Fibroblast of villous mesenchyme (primary cell): Measurements from ENCODE around the gene OVCA2. TPM values are rescaled to one million over a fixed set of nuclear protein-coding genes. Genes with fewer than 3 reads are reported as not detected.

ENCODE experiments used
- DNase-seq: peaks from one replicate; pipeline ENCODE4 v3.0.0-alpha.2; 2010; ENCODE audit warnings: low read depth
- H3K4me3 ChIP-seq: 2 replicates; pipeline ENCODE4 v1.5.1; 2011; ENCODE audit warnings: low read depth, mild to moderate bottlenecking, low read length
- total RNA-seq: library from RNA; depleted of rRNA; stranded (reverse); fragments of >200 nt; gene quantifications from 2 replicates; pipeline ENCODE4 v1.2.3, GENCODE V29; 2012
- TF ChIP-seq, protein P1 (sequence below): IDR thresholded peaks from 2 replicates; pipeline ENCODE4 v1.5.1; 2012; ENCODE audit warnings: low read depth, mild to moderate bottlenecking, low read length; ENCODE audit not compliant: insufficient read depth

The OVCA2 gene
- total RNA-seq, 1 donor: 48.4 TPM

DNA sequence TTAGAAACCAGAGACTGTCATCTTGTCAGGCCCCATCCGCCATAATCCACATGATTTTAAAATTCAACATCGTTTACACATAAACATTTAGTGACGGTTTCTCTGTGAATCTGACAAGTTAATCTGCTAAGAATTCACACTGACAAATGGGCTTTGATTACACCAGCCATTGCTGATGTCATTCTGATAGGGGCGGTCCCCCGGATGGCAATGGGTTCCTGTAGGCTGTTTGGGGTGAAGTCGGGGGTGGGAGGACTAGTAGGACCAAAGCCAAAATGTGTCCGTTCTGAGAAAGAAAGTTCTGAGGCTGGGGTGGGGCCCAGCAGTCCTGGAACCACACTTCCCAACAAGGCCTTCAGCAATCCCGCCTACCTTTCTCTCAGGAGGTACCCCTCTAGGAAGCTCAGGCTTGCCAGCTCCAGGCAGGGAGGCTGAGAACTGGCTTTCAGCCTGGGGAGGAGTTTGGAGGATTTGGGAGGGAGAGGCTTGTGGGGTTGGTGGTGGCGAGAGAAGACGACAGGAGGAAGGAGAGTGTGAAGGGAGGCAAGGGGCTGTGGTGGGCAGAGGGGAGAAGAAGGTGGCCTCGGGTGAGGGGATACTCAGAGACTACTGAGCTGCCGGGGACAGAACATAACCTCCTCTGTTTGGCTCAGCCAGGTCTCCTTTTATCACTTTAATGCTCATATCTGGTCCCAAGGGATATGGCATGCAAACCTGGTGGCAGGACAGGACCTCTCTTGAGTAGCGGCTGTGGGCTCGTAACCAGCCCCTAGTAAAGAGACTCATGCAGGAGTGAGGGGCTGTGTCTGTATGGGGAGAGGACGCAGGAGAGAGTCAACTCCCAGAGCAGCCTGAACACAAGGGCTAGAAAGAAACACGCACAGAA lies 21.7 kb downstream of the OVCA2 start:
- TF ChIP-seq, protein P1, sequence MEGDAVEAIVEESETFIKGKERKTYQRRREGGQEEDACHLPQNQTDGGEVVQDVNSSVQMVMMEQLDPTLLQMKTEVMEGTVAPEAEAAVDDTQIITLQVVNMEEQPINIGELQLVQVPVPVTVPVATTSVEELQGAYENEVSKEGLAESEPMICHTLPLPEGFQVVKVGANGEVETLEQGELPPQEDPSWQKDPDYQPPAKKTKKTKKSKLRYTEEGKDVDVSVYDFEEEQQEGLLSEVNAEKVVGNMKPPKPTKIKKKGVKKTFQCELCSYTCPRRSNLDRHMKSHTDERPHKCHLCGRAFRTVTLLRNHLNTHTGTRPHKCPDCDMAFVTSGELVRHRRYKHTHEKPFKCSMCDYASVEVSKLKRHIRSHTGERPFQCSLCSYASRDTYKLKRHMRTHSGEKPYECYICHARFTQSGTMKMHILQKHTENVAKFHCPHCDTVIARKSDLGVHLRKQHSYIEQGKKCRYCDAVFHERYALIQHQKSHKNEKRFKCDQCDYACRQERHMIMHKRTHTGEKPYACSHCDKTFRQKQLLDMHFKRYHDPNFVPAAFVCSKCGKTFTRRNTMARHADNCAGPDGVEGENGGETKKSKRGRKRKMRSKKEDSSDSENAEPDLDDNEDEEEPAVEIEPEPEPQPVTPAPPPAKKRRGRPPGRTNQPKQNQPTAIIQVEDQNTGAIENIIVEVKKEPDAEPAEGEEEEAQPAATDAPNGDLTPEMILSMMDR: no peak
- peak; percentile 94 for DNase-seq
- H3K4me3 ChIP-seq: no peak overlapping the region

DNA sequence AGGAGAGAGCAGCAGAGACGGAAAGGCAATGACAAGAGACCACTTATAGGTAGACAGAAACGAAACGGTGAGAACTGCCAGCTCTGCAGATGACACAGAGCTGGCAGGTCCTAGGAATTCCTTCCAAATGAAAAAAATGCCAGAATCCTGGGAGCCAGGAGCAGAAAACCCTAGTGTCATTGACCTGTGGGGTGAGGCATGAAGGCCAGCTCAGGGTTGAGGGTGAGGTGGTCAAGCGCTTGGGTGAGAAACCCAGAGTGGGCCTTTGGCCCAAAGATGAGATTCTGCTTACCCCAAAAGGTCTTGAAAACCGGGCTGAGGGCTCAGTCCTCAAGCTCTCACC lies 22.3 kb downstream of the OVCA2 start:
- peak; percentile 24 for DNase-seq
- H3K4me3 ChIP-seq: no peak overlapping the region
- TF ChIP-seq, protein P1: no peak

DNA sequence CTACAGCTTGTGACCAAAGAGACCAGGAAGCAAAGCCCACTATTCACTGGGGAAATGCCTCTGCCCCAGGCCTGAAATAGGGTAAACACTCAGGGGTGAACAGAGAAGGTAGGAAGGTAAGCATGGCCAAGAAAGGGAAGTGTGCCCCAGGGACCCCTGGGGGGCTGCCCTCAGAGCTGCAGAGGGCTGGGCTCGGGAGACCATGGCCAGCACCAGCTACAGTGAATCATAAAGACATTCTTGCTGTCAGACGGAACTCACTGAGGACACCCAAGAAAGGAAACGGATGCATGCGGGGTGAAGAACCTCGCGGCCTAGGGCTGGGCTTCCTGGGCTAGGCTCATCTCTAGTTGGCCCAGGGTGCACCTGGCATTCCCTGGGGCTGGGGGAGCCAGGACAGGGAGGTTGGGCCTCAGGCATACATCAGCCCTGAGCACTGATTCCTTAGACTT lies 22.7 kb downstream of the OVCA2 start:
- TF ChIP-seq, protein P1: no peak
- peak; percentile 35 for DNase-seq
- no peak overlapping the region for H3K4me3 ChIP-seq

DNA sequence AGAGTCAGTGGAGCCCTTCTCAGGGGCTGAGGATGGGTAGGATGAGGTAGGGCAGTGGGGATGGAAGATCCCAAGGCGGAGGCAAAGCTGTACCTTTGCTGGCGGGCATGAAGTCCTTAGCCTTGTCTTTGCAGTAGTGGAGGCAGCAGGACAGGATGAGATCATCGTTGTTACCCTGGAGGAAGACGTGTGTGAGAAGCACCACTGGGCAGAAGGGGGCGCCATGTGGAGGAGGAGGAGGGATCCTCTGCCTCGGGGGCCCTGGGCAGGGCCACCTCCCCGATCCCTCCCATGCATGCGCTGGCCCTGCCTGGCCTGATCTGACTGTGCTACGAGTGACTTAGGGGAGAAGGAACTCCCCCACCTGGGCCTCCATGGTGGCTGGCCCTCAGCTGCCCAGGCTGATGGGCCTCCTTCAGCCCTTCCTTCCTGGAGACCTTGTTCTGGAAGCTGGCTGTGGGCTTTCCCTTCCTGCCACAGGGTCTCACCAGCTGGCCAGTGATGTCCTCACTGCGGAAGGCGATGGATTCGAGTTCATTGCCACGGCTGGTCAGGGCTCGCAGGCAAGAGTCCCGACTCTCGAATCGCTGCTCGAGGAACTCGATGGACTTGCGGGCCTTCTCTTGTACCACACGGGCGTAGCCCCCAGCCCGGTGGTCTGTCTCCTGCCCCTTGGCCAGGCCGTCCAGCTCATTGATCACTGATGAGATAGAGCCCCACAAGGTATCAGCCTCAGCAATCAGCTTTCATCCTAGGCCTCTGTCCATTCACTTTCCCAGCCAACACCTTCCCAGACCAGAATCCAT lies 23.4 kb downstream of the OVCA2 start:
- DNase-seq: peak; percentile 83
- H3K4me3 ChIP-seq: no peak overlapping the region

DNA sequence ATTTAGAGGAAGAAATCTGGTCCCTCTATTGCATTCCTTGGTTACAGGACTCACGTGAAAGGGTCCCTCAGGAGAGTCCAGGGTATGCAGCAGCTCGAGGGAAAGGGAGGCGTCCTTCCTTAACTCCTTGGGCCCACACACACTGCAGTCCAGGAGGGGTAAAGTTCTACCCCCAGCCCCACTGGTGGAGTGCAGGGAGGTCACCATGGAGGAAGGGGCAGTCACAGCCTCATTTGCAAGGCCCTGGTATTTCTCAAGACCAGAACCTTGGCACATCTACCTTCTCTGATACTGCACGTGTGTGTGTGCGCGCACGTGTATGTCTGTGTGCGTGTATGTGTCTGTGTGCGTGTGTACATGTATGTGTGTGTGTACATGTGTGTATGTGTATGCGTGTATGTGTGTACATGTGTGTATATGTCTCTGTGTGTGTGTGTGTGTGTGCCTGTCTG lies 24.2 kb downstream of the OVCA2 start:
- DNase-seq: no peak
- TF ChIP-seq, protein P1: no peak
- H3K4me3 ChIP-seq: no peak overlapping the region

More for the DNA sequence above, 23.4 kb downstream of the OVCA2 start:
- TF ChIP-seq, protein P1: peak; percentile 44

DNA sequence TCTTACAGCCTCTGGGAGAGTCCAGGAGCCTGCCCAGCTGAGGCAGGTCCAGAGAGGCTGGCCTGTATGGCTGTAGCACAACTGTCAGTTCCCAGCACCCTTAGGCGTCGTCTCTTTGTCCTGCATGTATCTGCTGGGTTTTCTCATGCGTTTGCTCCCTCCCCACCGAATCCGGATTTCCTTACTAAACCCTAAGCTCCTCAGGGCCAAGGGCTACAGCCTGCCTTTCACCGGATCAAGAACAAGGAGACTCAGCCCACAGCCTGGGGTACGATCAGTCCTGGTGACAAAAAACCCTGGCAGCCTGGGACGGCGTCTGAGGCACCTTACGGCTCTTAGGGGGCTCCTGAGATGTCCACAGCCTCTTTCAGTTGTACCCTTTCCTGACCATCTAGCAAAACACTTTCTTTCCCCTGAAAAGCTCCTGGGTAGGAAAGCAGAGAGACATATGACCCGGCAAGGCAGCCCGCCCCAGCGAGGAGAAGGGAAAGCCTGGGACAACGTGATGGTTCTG lies 25.3 kb downstream of the OVCA2 start:
- no peak overlapping the region for H3K4me3 ChIP-seq
- no peak for DNase-seq
- TF ChIP-seq, protein P1: no peak
